ENCODE measurements around the gene GPR89B.
"Not testable (repeated sequence)": the region's sequence is repeated elsewhere in the genome, so short reads cannot be mapped to it uniquely, and the experiment has no call there.

Gene GPR89B

DNA sequence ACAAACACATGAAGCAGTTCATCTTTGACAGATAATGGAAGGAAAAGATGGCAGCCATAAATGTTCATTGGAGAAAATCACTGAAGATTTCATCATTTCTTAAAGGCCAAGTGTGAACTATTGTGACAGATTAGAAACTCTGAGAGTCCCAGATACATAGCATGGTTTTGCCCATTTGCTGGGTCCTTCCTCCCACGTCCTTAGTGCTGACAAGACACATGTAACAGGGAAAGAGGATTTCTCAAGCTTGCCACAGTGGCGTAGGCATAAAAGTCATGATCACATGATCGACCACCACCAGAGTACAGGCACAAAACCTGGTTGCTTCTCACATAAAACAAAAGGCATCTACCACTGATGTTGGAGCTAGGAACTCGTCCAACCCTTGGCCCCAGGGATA lies 98.8 kb downstream of the GPR89B start:
- DNase-seq (ENCODE audit: low read depth in 2 of 3, low spot score in 2 of 3): not testable (repeated sequence)

DNA sequence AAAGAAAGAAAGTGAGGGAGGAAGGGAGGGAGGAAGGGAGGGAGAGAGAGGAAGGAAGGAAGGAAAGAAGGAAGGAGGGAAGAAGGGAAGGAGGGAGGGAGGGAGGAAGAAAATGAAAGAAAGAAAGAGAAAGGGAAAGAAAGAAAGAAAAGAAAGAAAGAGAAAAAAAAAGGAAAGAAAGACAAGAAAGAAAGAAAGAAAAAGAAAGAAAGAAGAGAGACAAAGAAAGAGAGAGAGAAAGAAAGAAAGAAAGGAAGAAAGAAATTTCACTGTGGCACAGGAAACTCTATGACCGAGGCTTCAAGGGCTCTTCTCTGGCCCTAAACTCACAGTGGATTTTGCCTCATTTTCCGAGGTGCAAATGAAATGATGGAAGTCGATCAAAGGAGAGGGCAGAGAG lies 104.0 kb downstream of the GPR89B start:
- DNase-seq (ENCODE audit: low read depth in 2 of 3, low spot score in 2 of 3): not testable (repeated sequence)

DNA sequence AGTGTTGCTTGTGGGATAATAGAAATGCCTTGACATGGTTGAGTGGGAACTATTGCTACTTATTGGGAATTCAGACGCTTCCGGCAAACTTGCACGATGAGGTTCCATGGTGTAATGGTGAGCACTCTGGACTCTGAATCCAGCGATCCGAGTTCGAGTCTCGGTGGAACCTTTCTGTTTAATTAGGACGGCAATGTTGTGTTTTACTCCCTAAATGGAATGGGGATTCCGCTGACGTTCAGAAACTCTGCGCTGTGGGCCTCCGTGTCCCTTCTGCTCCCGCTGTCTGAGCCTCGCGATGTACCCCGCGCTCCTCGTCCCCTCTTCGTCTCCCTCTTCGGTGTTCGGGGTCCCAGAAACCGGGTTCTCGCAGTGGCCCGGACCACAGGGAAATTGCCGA lies 104.5 kb downstream of the GPR89B start:
- DNase-seq (ENCODE audit: low read depth in 2 of 3, low spot score in 2 of 3): not testable (repeated sequence)

GRCh38 chr1:148033147-148033546 lies 104.9 kb downstream of the GPR89B start:
- not testable (repeated sequence) for DNase-seq (ENCODE audit: low read depth in 2 of 3, low spot score in 2 of 3)

DNA sequence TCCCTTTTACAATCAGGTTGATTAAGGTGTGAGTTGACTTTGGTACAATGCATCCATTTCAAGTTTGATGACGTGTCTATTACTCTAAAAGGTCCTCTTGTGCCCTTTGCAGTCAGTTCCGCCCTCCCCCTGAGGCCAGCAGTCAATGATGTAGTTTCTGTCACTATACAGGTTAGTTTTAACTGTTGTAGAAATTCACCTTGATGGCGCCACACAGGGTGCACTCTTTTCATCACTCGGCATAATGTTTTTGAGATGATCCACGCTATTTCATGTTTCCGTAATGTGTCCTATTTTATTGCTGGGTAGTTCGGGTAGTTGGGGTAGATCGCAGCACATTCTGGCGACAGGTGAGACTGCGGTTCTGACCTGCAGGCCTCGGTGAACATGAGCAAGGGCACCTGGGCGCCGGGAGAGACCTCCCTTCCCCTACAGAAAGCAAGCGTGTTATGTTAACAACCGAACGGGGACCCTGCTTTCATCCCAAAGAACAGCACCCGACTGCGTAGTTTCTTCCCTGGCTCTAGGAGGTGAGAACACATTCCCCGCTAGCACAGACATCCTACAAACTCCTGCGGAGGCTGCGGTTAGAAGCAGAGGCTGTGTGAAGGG lies 109.7 kb downstream of the GPR89B start:
- not testable (repeated sequence) for DNase-seq (ENCODE audit: low read depth in 2 of 3, low spot score in 2 of 3)

DNA sequence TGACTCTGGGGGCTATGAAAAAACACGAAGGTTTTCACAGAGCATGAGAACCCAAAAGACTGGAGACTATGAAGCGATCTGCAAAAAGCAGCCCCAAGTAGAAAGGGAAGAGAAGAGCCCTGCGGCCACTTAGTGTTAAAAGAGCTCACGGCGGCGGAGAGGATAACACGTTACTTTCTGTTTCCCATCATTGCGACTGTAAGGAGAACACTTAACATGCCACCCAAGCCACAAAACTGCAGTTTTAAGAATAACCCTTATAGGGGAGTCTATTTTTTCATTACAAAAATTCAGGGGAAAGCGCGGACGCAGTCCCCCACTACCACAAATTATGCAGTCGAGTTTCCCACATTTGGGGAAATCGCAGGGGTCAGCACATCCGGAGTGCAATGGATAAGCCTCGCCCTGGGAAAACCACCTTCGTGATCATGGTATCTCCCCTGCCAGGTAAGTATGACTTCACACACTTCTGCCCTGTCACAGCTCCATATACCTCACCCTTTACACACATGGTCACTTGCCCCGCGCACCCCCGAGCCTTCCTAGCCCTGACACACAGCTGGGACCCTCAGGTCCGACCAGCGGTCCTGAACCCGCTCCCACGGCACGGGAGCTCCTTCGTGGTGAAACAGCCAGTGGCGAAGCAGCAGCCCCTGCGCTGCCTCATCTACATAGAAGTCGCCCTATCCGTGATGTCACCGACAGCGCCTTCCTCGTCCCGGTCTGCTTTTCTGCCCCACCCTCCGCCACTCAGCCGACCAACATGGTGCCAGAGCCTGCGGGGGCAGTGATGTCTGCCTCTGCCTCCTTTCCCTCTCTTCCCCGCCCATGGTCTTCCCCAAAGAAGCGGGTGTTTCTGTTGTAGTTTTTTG lies 110.5 kb downstream of the GPR89B start:
- DNase-seq (ENCODE audit: low read depth in 2 of 3, low spot score in 2 of 3): peak; percentile 23 to 69 (median 63)

All from activated CD8-positive, alpha-beta memory T cell treated with anti-CD3 and anti-CD28 coated beads for 48 hours (primary cell).